ENCODE results near the gene COL23A1.

The COL23A1 gene

GRCh38 chr5:178527458-178528307 lies 62.5 kb downstream of the COL23A1 start:
- no peak for DNase-seq

GRCh38 chr5:178526773-178527457 lies 63.3 kb downstream of the COL23A1 start:
- DNase-seq = no peak

GRCh38 chr5:178525906-178526732 lies 64.1 kb downstream of the COL23A1 start:
- DNase-seq = no peak

GRCh38 chr5:178524093-178524882 lies 65.9 kb downstream of the COL23A1 start:
- DNase-seq = no peak

DNA sequence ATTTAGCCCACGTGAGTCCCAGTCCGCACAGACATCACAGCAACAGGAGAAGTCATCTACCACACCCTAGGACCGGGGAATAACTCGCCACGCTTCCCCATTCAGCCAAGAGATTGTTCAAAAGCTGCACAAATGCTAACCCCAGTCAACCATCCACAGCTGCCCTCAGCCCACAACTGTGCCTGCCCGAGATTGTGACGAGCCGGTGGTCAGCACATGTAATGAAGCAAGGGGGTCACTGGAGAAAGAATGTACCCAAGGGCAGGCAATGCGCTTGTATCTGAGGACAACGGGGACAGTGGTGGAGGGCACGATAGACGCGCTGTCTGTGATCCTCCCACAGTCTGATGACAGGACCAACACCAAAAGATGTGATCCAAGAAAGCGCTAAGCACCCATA lies 67.8 kb downstream of the COL23A1 start:
- no peak for DNase-seq

DNA sequence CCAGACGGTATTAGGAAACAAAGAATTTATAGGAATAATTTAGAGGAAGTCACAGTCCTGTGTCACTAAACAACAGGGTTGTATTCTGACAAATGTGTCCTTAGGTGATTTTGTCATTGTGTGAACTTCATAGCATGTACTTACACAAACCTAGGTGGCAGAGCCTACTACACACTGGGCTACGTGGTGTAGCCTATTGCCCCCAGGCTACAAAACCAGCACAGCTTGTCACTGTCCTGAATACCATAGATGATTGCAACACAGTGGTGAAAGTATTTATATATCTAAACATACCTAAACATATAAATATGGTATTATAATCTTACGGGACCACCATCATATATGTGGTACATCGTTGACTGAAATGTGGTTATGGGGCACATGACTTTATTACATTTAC lies 69.3 kb downstream of the COL23A1 start:
- no peak for DNase-seq

- DNase-seq = no peak
Observed at GRCh38 chr5:178519804-178520203, 70.4 kb downstream of the COL23A1 start.

- no peak for DNase-seq
Observed at GRCh38 chr5:178519155-178519554, 71.0 kb downstream of the COL23A1 start.

- DNase-seq = no peak
Observed at GRCh38 chr5:178516504-178517235, 73.5 kb downstream of the COL23A1 start.

GRCh38 chr5:178515776-178516503 lies 74.3 kb downstream of the COL23A1 start:
- DNase-seq = no peak

DNA sequence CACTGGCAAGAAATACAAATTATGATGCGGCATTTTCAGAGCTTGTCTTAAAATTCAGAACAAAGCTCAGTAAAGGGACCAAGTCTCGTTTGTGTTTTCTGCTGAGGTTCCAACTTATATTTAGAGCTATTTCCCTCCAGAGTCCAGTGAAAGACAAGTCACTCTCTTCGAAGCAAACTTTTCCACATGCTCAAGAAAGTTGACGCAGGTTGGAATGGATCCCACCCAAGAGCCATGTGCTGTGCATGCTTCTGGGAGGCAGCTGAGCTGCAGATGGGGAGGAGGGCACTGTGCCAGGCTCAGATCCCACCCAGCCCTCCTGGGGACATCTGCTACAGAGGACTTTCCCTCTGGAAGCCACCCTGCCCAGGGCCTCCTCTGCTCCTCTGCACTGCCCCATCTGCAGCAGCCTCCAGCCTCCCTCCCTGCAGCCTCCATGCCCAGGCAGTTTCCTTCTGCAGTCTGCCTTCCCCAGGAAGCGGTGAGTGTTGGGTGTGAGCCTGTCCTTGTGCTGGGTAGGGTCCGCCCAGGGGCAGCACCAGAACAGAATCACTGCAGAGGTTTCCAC lies 75.3 kb downstream of the COL23A1 start:
- no peak for DNase-seq

DNA sequence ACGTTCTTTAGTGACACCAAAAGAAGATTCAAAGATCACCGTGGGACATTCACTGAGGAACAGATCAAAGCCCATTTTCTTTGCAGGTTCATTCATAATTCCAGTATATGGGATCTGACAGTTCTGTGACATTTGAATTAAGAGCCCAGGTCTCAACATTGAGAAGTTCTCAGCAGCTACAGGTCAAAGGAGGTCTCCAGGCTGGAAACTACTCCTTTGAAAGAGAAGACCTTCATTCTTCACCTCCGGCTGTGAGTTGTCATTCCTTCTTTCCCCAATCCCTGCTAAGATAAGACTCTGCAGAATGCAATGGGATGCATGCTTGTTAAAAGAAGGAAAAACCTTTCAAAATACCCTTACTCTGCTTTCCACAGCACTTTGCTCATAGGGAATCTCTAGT lies 79.0 kb downstream of the COL23A1 start:
- DNase-seq = no peak

DNA sequence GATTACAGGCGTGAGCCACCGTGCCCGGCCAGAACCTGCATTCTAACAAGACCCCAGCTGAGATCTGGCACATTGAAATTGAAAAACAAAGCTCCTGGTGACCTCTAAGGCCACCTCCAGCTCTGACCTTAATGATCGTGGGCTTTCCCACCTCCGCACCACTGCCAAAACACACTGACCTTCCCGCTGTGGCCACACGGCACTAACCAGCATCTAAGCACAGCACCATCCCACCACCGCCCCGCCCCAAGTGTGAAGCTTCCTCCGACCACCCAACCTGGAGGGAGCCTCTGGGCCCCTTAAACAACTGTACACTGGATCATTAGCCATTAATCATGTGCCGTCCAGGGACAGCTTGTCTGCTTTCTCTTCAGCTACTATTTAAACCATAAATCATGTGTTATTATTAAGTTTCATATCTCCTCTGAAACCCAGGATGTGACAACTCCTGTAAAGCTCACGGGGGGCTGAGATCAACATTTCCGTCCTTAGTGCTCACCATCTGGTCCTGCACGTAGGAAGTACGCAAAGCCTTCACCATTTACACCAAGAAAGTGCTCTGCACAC lies 80.6 kb downstream of the COL23A1 start:
- no peak for DNase-seq

- no peak for DNase-seq
Observed at GRCh38 chr5:178507151-178507932, 82.9 kb downstream of the COL23A1 start.

- no peak for DNase-seq
Observed at GRCh38 chr5:178505639-178506407, 84.4 kb downstream of the COL23A1 start.

GRCh38 chr5:178504340-178504960 lies 85.7 kb downstream of the COL23A1 start:
- no peak for DNase-seq

DNA sequence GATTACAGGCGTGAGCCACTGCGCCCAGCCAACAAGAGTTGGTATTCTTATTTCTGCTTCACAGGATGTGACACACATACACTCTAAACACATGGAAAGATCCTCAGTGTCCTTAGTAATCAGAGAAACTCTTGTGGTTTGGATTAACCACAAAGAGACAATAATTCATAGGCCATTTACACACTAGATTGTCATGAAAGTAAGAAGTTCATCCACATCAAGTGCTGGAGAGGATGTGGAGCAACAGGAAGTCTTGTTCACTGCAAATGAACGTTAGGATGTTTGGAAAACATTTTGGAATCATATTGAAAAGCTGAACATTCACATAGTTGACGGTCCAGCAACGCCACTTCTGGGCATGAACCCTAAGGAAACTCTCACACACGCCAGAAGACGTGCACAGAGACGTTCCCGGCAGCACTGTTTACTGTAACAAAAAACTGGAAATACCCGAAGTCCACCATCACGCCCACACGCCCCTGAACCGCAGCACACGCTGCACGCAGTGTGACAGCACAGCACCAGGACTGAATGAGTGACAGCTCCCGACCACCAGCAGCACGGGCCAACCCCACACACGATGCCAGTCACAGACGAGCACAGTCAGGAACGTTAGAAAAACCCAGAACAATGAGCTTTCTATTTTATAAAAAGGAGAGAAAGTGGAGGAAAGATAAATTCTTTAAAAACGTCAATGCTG lies 87.6 kb downstream of the COL23A1 start:
- DNase-seq = no peak

GRCh38 chr5:178499352-178499751 lies 90.8 kb downstream of the COL23A1 start:
- DNase-seq = no peak
